Activated CD8-positive, alpha-beta memory T cell treated with anti-CD3 and anti-CD28 coated beads for 36 hours (primary cell): Measurements from ENCODE around the gene COTL1. TPM values are rescaled to one million over a fixed set of nuclear protein-coding genes. Genes with fewer than 3 reads are reported as not detected.
"Not testable (repeated sequence)": the region's sequence is repeated elsewhere in the genome, so short reads cannot be mapped to it uniquely, and the experiment has no call there.

Source experiments
- CTCF ChIA-PET: fragments of 350-600 bp; sonication (Branson Sonifier 250); formaldehyde crosslinking; loops from one replicate; lab custom pipeline; 2021; ENCODE audit warnings: antibody characterized with exemption; lab: Charles Lee
- POLR2A ChIA-PET: fragments of 350-600 bp; sonication (Branson Sonifier 250); formaldehyde crosslinking; loops from one replicate; lab custom pipeline; 2021; ENCODE audit warnings: antibody characterized with exemption; lab: Charles Lee
- total RNA-seq, 2 experiments: library from RNA; stranded (reverse); gene quantifications; one replicate each; pipeline ENCODE4 v1.2.3, GENCODE V29; 2021

The COTL1 gene
- total RNA-seq, 2 experiments from 2014 or later = 450 to 456 TPM

- POLR2A ChIA-PET = no interaction called here
- CTCF ChIA-PET = no interaction called here
Measured at GRCh38 chr16:84625556-84625955, 7.7 kb upstream of the COTL1 start.

GRCh38 chr16:84620913-84621312 lies 3.0 kb upstream of the COTL1 start:
- POLR2A ChIA-PET = not testable (repeated sequence)
- CTCF ChIA-PET = interaction anchor here (0.8 to 3.6 kb wide), 9 partner anchors 65 to 117 kb away, joined by 3 to 15 read pairs (median 4); no protein-coding TSS in a partner anchor

- ChIA-PET POLR2A (interaction anchor here (0.8 kb wide), 1 partner anchor 19 kb away, joined by 3 read pairs; no protein-coding TSS in a partner anchor), CTCF (interaction anchor here (0.6 to 1.3 kb wide), 3 partner anchors 48 to 114 kb away, joined by 3 read pairs; partner anchors contain the start of gene MEAK7)
Measured at GRCh38 chr16:84618581-84619460, 943 bp upstream of the COTL1 start.

- ChIA-PET POLR2A (interaction anchor here (1.1 to 2.0 kb wide), 6 partner anchors 15 to 111 kb away, joined by 3 to 11 read pairs (median 4); no protein-coding TSS in a partner anchor), CTCF (interaction anchor here (0.9 to 1.8 kb wide), 7 partner anchors 16 to 104 kb away, joined by 3 to 6 read pairs (median 3); no protein-coding TSS in a partner anchor)
Measured at GRCh38 chr16:84617041-84617790, 662 bp downstream of the COTL1 start.

GRCh38 chr16:84616515-84616914 lies 1.4 kb downstream of the COTL1 start:
- POLR2A ChIA-PET = interaction anchor here (1.1 to 2.0 kb wide), 6 partner anchors 17 to 110 kb away, joined by 3 to 11 read pairs (median 4); no protein-coding TSS in a partner anchor
- CTCF ChIA-PET = interaction anchor here (0.9 to 1.8 kb wide), 10 partner anchors 16 to 108 kb away, joined by 3 to 6 read pairs (median 4); no protein-coding TSS in a partner anchor

GRCh38 chr16:84614968-84615813 lies 2.7 kb downstream of the COTL1 start:
- ChIA-PET CTCF (interaction anchor here (0.9 to 2.6 kb wide), 9 partner anchors 9 to 109 kb away, joined by 3 to 7 read pairs (median 4); no protein-coding TSS in a partner anchor), POLR2A (interaction anchor here (0.5 to 2.0 kb wide), 5 partner anchors 13 to 84 kb away, joined by 3 to 6 read pairs (median 4); no protein-coding TSS in a partner anchor)

GRCh38 chr16:84614623-84614967 lies 3.3 kb downstream of the COTL1 start:
- CTCF ChIA-PET = interaction anchor here (1.1 to 2.6 kb wide), 4 partner anchors 8 to 108 kb away, joined by 3 to 7 read pairs (median 4); no protein-coding TSS in a partner anchor
- POLR2A ChIA-PET = interaction anchor here (0.5 to 1.2 kb wide), 2 partner anchors 14 kb away, joined by 3 to 4 read pairs; no protein-coding TSS in a partner anchor

GRCh38 chr16:84614073-84614459 lies 3.8 kb downstream of the COTL1 start:
- ChIA-PET CTCF (interaction anchor here (0.7 to 2.6 kb wide), 5 partner anchors 12 to 108 kb away, joined by 3 to 7 read pairs (median 4); no protein-coding TSS in a partner anchor), POLR2A (interaction anchor here (1.2 kb wide), 1 partner anchor 14 kb away, joined by 4 read pairs; no protein-coding TSS in a partner anchor)

GRCh38 chr16:84613408-84614072 lies 4.3 kb downstream of the COTL1 start:
- ChIA-PET POLR2A (interaction anchor here (0.6 kb wide), 1 partner anchor 57 kb away, joined by 3 read pairs; no protein-coding TSS in a partner anchor), CTCF (interaction anchor here (0.7 to 2.6 kb wide), 7 partner anchors 10 to 108 kb away, joined by 3 to 7 read pairs (median 4); no protein-coding TSS in a partner anchor)

GRCh38 chr16:84612686-84613085 lies 5.2 kb downstream of the COTL1 start:
- ChIA-PET CTCF (interaction anchor here (0.6 to 2.6 kb wide), 8 partner anchors 9 to 496 kb away, joined by 3 to 7 read pairs (median 3); partner anchors contain the start of gene MBTPS1), POLR2A (interaction anchor here (0.6 kb wide), 2 partner anchors 13 to 56 kb away, joined by 3 read pairs; no protein-coding TSS in a partner anchor)

GRCh38 chr16:84611041-84611440 lies 6.8 kb downstream of the COTL1 start:
- ChIA-PET CTCF (interaction anchor here (0.8 to 1.4 kb wide), 4 partner anchors 59 to 144 kb away, joined by 3 to 7 read pairs (median 4); no protein-coding TSS in a partner anchor), POLR2A (no interaction called here)

- CTCF ChIA-PET = interaction anchor here (1.4 kb wide), 1 partner anchor 104 kb away, joined by 4 read pairs; no protein-coding TSS in a partner anchor
- POLR2A ChIA-PET = no interaction called here
Measured at GRCh38 chr16:84610376-84610775, 7.5 kb downstream of the COTL1 start.

- ChIA-PET POLR2A (interaction anchor here (1.7 kb wide), 1 partner anchor 10 kb away, joined by 11 read pairs; no protein-coding TSS in a partner anchor), CTCF (interaction anchor here (1.4 to 1.7 kb wide), 2 partner anchors 103 kb away, joined by 4 to 8 read pairs; no protein-coding TSS in a partner anchor)
Measured at GRCh38 chr16:84609563-84610177, 8.2 kb downstream of the COTL1 start.

GRCh38 chr16:84608282-84608681 lies 9.6 kb downstream of the COTL1 start:
- POLR2A ChIA-PET = interaction anchor here (0.7 to 1.7 kb wide), 2 partner anchors 8 to 15 kb away, joined by 3 to 11 read pairs; no protein-coding TSS in a partner anchor

GRCh38 chr16:84607694-84608093 lies 10.2 kb downstream of the COTL1 start:
- POLR2A ChIA-PET = interaction anchor here (1.7 kb wide), 1 partner anchor 8 kb away, joined by 11 read pairs; no protein-coding TSS in a partner anchor

More at GRCh38 chr16:84608282-84608681, 9.6 kb downstream of the COTL1 start:
- CTCF ChIA-PET = interaction anchor here (0.6 to 1.7 kb wide), 9 partner anchors 8 to 102 kb away, joined by 3 to 8 read pairs (median 4); no protein-coding TSS in a partner anchor

GRCh38 chr16:84607061-84607460 lies 10.8 kb downstream of the COTL1 start:
- POLR2A ChIA-PET = interaction anchor here (0.7 to 1.5 kb wide), 3 partner anchors 9 to 101 kb away, joined by 3 to 5 read pairs (median 4); no protein-coding TSS in a partner anchor
- CTCF ChIA-PET = interaction anchor here (1.0 to 1.4 kb wide), 4 partner anchors 8 to 98 kb away, joined by 3 to 6 read pairs (median 4); no protein-coding TSS in a partner anchor

More at GRCh38 chr16:84607694-84608093, 10.2 kb downstream of the COTL1 start:
- CTCF ChIA-PET = interaction anchor here (0.9 to 1.7 kb wide), 5 partner anchors 10 to 101 kb away, joined by 3 to 8 read pairs (median 5); no protein-coding TSS in a partner anchor
